KMS-11 (cell line): ENCODE results near the gene RNASET2.

Source experiments
- H2AFZ ChIP-seq: fragments of 200-600 bp; sonication (generic); 2 replicates; pipeline ENCODE4 v1.6.1; 2016; ENCODE audit warnings: antibody characterized with exemption, mixed run types, low read depth
- H3K27ac ChIP-seq: fragments of 200-600 bp; sonication (generic); 2 replicates; pipeline ENCODE4 v1.6.1; 2016; ENCODE audit warnings: mild to moderate bottlenecking, mixed run types
- H3K27me3 ChIP-seq: fragments of 200-600 bp; sonication (generic); 2 replicates; pipeline ENCODE4 v1.6.1; 2017; ENCODE audit warnings: mild to moderate bottlenecking, low read depth, mixed run types, moderate library complexity; ENCODE audit not compliant: insufficient read depth
- H3K36me3 ChIP-seq: fragments of 200-600 bp; sonication (generic); 2 replicates; pipeline ENCODE4 v1.6.1; 2017; ENCODE audit warnings: mild to moderate bottlenecking, mixed run types; ENCODE audit not compliant: insufficient read depth
- H3K4me1 ChIP-seq: fragments of 200-600 bp; sonication (generic); 2 replicates; pipeline ENCODE4 v1.6.1; 2016; ENCODE audit warnings: mild to moderate bottlenecking, low read depth, mixed run types; ENCODE audit not compliant: poor library complexity, severe bottlenecking
- H3K4me2 ChIP-seq: fragments of 200-600 bp; sonication (generic); 2 replicates; pipeline ENCODE4 v1.7.0; 2016; ENCODE audit warnings: mild to moderate bottlenecking, mixed run types
- H3K4me3 ChIP-seq: fragments of 200-600 bp; sonication (generic); IDR thresholded peaks from 2 replicates; pipeline ENCODE4 v1.6.1; 2017; ENCODE audit warnings: low read depth, low read length, mixed read lengths; ENCODE audit not compliant: insufficient read depth
- H3K79me2 ChIP-seq: fragments of 200-600 bp; sonication (generic); 2 replicates; pipeline ENCODE4 v1.6.1; 2016; ENCODE audit warnings: low read depth, mixed run types; ENCODE audit not compliant: insufficient read depth
- H3K9ac ChIP-seq: fragments of 200-600 bp; sonication (generic); 2 replicates; pipeline ENCODE4 v1.6.1; 2016; ENCODE audit warnings: mild to moderate bottlenecking, mixed run types
- H4K20me1 ChIP-seq: fragments of 200-600 bp; sonication (generic); 2 replicates; pipeline ENCODE4 v1.6.1; 2016; ENCODE audit warnings: mild to moderate bottlenecking, mixed run types; ENCODE audit not compliant: insufficient read depth
- TF ChIP-seq, protein P1 (sequence below): fragments of 200-600 bp; sonication (generic); conservative IDR thresholded peaks from 2 replicates; pipeline ENCODE4 v1.6.1; 2017; ENCODE audit warnings: low read depth, mild to moderate bottlenecking, antibody characterized with exemption, low read length, moderate library complexity, mixed read lengths

The RNASET2 gene

DNA sequence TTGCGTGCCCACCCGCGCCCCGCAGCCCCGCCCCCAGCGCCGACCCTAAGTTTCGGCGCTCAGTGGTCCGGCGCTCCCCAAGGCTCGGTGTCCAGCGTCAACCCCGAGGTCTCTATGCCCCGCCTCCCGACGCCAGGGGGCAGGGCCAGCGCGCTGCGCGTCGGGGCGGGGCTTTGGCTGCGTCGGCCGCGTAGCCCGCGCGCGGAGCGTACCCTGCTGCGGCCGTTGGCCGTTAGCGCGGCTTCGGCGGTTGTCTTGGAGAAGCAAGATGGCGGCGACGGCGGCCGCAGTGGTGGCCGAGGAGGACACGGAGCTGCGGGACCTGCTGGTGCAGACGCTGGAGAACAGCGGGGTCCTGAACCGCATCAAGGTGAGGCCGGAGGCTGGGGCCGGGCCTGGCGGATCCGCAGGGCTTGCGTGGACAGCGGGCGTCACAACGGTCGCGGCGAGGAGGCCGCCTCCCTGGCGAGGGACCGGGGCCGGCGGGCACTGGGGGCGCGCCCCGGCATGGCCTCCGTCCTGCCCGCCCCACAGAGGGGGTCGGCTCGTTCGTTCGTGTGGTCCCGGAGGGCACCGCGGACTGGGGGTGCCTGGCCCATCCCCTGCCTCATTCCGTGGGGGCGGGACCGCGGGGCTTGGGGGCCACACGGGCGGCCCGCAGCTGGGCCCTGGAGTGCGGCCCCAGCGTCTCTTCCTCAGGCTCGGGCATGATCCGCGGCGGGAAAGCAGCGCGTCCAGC is 43.0 kb upstream of the RNASET2 start, which contains the start of gene CEP43:
CEP43 (plus strand) TSS at position 253 of the 739 bp plus-strand sequence; CDS start at position 269, 16 bp downstream.
- Histone ChIP-seq H3K4me3 (no peak within 1 kb of the TSS), H3K27ac (peak within 1 kb of the TSS; percentile 46), H3K9ac (peak within 1 kb of the TSS; percentile 74), H3K27me3 (no peaks in the 10 kb centered on the region), H4K20me1 (no peaks in the 10 kb centered on the region), H3K4me1 (peaks cover 28% of the 10 kb centered on the region), H2AFZ (peak within 1 kb of the TSS; percentile 87), H3K4me2 (peak within 1 kb of the TSS; percentile 78), H3K36me3 (no peaks in the 10 kb centered on the region), H3K79me2 (peaks cover 38% of the 10 kb centered on the region; the same call in 1 of the 2 replicates)
- TF ChIP-seq, protein P1, sequence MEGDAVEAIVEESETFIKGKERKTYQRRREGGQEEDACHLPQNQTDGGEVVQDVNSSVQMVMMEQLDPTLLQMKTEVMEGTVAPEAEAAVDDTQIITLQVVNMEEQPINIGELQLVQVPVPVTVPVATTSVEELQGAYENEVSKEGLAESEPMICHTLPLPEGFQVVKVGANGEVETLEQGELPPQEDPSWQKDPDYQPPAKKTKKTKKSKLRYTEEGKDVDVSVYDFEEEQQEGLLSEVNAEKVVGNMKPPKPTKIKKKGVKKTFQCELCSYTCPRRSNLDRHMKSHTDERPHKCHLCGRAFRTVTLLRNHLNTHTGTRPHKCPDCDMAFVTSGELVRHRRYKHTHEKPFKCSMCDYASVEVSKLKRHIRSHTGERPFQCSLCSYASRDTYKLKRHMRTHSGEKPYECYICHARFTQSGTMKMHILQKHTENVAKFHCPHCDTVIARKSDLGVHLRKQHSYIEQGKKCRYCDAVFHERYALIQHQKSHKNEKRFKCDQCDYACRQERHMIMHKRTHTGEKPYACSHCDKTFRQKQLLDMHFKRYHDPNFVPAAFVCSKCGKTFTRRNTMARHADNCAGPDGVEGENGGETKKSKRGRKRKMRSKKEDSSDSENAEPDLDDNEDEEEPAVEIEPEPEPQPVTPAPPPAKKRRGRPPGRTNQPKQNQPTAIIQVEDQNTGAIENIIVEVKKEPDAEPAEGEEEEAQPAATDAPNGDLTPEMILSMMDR = no peak

DNA sequence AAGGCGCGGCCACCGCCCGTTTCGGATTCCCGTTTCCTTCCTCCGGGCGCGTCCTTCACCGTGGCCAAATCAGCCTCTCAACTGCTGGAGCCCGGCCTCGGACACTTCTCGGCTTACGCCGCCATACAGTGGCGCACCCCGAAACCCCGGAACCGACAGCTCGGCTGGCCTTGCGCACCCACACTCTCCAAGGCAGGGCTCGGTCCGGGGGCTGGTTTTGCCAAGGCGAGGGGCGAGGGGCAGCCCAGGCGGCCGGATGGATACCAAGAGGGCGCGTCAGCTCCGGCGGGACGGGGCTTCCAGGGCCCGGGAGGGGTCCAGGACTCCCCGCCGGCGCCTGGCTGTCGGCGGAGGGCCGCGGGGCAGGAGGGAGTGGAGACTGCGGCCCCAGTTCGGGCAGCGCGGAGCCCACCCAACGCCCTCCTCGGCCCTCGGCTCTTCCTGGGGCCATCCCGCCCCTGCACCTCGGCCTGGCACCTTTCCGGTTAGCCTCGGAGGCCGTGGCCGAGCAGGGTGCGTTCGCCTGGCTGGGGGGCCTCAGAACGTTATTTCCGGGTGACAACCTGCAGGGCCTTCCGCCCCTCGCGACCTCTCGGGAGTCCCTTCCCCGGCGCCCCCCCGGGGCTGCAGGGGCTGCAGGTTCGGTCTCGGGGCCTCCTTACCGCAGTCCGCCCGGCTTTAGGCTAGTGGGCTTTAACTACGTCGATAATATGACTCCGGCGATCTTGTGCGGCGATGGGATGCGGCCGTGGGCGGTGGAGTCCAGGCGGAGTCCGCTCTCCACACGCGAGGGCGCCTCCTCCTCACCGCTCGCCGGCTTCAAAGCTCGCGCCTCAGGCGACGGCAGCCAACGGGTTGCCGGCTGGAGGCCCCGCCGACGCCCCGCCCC is 42.1 kb upstream of the RNASET2 start:
- TF ChIP-seq, protein P1 = no peak
- peaks cover 28% of the 10 kb centered on the region for H3K4me1 ChIP-seq
- H3K27me3 ChIP-seq = no peaks in the 10 kb centered on the region
- no peak overlapping the region for H3K4me3 ChIP-seq
- H2AFZ ChIP-seq = peak overlapping the region; percentile 73
- H3K79me2 ChIP-seq = peaks cover 38% of the 10 kb centered on the region; the same call in 1 of the 2 replicates
- H3K27ac ChIP-seq = peak overlapping the region; percentile 46
- no peaks in the 10 kb centered on the region for H3K36me3 ChIP-seq
- H3K9ac ChIP-seq = peak overlapping the region; percentile 74; the same call in 1 of the 2 replicates
- H3K4me2 ChIP-seq = peak overlapping the region; percentile 54
- H4K20me1 ChIP-seq = no peaks in the 10 kb centered on the region

DNA sequence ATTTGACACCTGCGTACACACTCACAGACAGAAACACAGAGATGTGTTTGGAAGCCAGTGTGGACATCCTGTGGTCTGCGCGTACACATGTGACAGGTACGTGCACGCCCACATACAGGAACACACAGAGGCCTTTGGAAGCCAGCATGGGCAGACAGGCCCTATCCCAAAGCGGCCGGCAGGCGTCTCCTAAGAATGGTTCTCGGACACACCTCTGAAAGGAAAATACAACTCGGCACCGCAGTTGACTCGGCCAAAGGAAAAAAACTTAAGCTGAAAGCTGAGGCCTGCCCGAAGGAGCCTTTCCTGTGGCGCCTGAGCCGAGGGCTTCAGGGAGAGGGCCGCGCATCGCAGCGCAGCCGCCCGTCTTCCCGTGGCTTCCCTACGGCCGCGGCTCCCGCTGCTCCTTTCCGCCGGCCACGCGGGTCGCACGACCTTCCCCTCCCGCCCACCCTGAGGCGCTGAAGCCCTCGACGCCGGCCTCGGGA is 41.5 kb upstream of the RNASET2 start:
- Histone ChIP-seq H3K27me3 (no peaks in the 10 kb centered on the region), H2AFZ (no peak overlapping the region), H3K27ac (no peak overlapping the region), H3K9ac (no peak overlapping the region; the same call in 1 of the 2 replicates), H4K20me1 (no peaks in the 10 kb centered on the region), H3K4me1 (peaks cover 28% of the 10 kb centered on the region), H3K4me3 (no peak overlapping the region), H3K36me3 (no peaks in the 10 kb centered on the region), H3K79me2 (peaks cover 38% of the 10 kb centered on the region; the same call in 1 of the 2 replicates), H3K4me2 (peak overlapping the region; percentile 88)
- TF ChIP-seq, protein P1 = no peak

DNA sequence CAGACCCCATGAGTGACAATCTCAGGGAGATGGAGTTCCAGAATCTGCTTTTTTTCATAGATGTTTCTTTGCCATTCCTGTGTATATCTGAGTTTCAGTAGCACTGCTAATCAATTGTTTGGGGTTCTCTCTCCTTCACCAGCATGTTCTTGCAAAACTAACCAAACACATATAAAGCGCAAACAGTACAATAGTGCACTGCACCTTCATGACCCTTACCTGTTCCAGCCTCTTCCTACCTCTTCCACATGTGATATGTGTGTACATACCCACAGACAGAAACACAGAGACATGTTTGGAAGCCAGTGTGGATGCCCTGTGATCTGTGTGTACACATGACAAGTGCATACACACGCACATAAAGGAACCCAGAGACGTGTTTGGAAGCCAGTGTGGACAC is 41.0 kb upstream of the RNASET2 start:
- H4K20me1 ChIP-seq = no peaks in the 10 kb centered on the region
- peak overlapping the region; percentile 88 for H3K4me2 ChIP-seq
- no peak overlapping the region for H3K4me3 ChIP-seq
- H2AFZ ChIP-seq = no peak overlapping the region
- H3K36me3 ChIP-seq = no peaks in the 10 kb centered on the region
- H3K27ac ChIP-seq = no peak overlapping the region
- peaks cover 38% of the 10 kb centered on the region; the same call in 1 of the 2 replicates for H3K79me2 ChIP-seq
- no peaks in the 10 kb centered on the region for H3K27me3 ChIP-seq
- peaks cover 28% of the 10 kb centered on the region for H3K4me1 ChIP-seq
- H3K9ac ChIP-seq = no peak overlapping the region
- TF ChIP-seq, protein P1 = no peak
